HG03097 (cell line): Measurements from ENCODE around the gene LAMA1.
"Not testable (repeated sequence)": the region's sequence is repeated elsewhere in the genome, so short reads cannot be mapped to it uniquely, and the experiment has no call there.

ENCODE experiments used
- ATAC-seq: cut with Tn5 transposase; IDR thresholded peaks from one replicate; pipeline ENCODE4 v1.9.1; 2021; ENCODE audit not compliant: unreplicated experiment, low FRiP score

Gene LAMA1

GRCh38 chr18:6951336-6952090 lies 166.1 kb downstream of the LAMA1 start:
- ATAC-seq, result no peak

- ATAC-seq, result no peak
Observed at GRCh38 chr18:6950641-6951040, 167.0 kb downstream of the LAMA1 start.

GRCh38 chr18:6949800-6950586 lies 167.6 kb downstream of the LAMA1 start:
- ATAC-seq, result no peak

GRCh38 chr18:6948281-6949055 lies 169.1 kb downstream of the LAMA1 start:
- no peak for ATAC-seq

- no peak for ATAC-seq
Observed at GRCh38 chr18:6947338-6948030, 170.1 kb downstream of the LAMA1 start.

- ATAC-seq, result no peak
Observed at GRCh38 chr18:6943143-6943542, 174.5 kb downstream of the LAMA1 start.

- ATAC-seq, result no peak
Observed at GRCh38 chr18:6942742-6943141, 174.9 kb downstream of the LAMA1 start.

GRCh38 chr18:6941996-6942395 lies 175.6 kb downstream of the LAMA1 start:
- no peak for ATAC-seq

- no peak for ATAC-seq
Observed at GRCh38 chr18:6940451-6940850, 177.1 kb downstream of the LAMA1 start.

- no peak for ATAC-seq
Observed at GRCh38 chr18:6939972-6940371, 177.6 kb downstream of the LAMA1 start.

- ATAC-seq, result not testable (repeated sequence)
Observed at GRCh38 chr18:6938403-6938802, 179.2 kb downstream of the LAMA1 start.

- no peak for ATAC-seq
Observed at GRCh38 chr18:6938003-6938402, 179.6 kb downstream of the LAMA1 start.

- ATAC-seq, result no peak
Observed at GRCh38 chr18:6934859-6935258, 182.7 kb downstream of the LAMA1 start.

GRCh38 chr18:6929370-6930102 lies 188.1 kb downstream of the LAMA1 start:
- ATAC-seq, result no peak

- no peak for ATAC-seq
Observed at GRCh38 chr18:6928359-6928758, 189.2 kb downstream of the LAMA1 start.

GRCh38 chr18:6927153-6927552 lies 190.4 kb downstream of the LAMA1 start:
- ATAC-seq, result no peak

GRCh38 chr18:6923220-6923619 lies 194.4 kb downstream of the LAMA1 start:
- no peak for ATAC-seq

GRCh38 chr18:6921571-6921970 lies 196.0 kb downstream of the LAMA1 start:
- ATAC-seq, result no peak

GRCh38 chr18:6920099-6920955 lies 197.3 kb downstream of the LAMA1 start:
- no peak for ATAC-seq
